Neural progenitor cell (in vitro differentiated cells): ENCODE data around the gene RCSD1. TPM values are rescaled to one million over a fixed set of nuclear protein-coding genes. Genes with fewer than 3 reads are reported as not detected.
A peak's percentile ranks its signal among the peaks of the same experiment; 100 is the strongest.

ENCODE experiments used
- DNase-seq: peaks from one replicate; pipeline ENCODE4 v3.0.0-alpha.2; 2016; ENCODE audit warnings: low spot score
- H2AFZ ChIP-seq: fragments of 200-600 bp; sonication (generic); replicated peaks from 2 replicates; pipeline ENCODE4 v1.6.1; 2016; ENCODE audit warnings: antibody characterized with exemption
- H3F3A ChIP-seq: fragments of 200-600 bp; sonication (generic); 2 replicates; pipeline ENCODE4 v1.6.1; 2016; ENCODE audit warnings: antibody characterized with exemption, low read depth
- H3K27ac ChIP-seq: fragments of 200-600 bp; sonication (generic); 2 replicates; pipeline ENCODE4 v1.5.1; 2016; ENCODE audit warnings: mild to moderate bottlenecking
- H3K27me3 ChIP-seq: fragments of 200-600 bp; sonication (generic); 2 replicates; pipeline ENCODE4 v1.6.1; 2016; ENCODE audit warnings: mild to moderate bottlenecking, moderate library complexity
- H3K36me3 ChIP-seq: fragments of 200-600 bp; sonication (generic); 2 replicates; pipeline ENCODE4 v1.5.1; 2016
- H3K4me1 ChIP-seq: fragments of 200-600 bp; sonication (generic); 2 replicates; pipeline ENCODE4 v1.6.1; 2016; ENCODE audit warnings: mixed run types
- H3K4me2 ChIP-seq: fragments of 200-600 bp; sonication (generic); 2 replicates; pipeline ENCODE4 v1.6.1; 2016
- H3K4me3 ChIP-seq: fragments of 200-600 bp; sonication (generic); 2 replicates; pipeline ENCODE4 v1.5.1; 2016
- H3K79me2 ChIP-seq: fragments of 200-600 bp; sonication (generic); 2 replicates; pipeline ENCODE4 v1.6.1; 2016; ENCODE audit warnings: low read depth
- H3K9ac ChIP-seq: fragments of 200-600 bp; sonication (generic); 2 replicates; pipeline ENCODE4 v1.6.1; 2016
- H3K9me3 ChIP-seq: fragments of 200-600 bp; sonication (generic); 2 replicates; pipeline ENCODE4 v1.5.1; 2016; ENCODE audit warnings: low read depth
- H4K20me1 ChIP-seq: fragments of 200-600 bp; sonication (generic); 2 replicates; pipeline ENCODE4 v1.6.1; 2016; ENCODE audit warnings: low read depth
- H3K27ac Mint-ChIP-seq: 3 replicates; pipeline ENCODE4 v1.8.0; 2021; ENCODE audit warnings: mixed read lengths
- H3K27me3 Mint-ChIP-seq: 2 replicates; pipeline ENCODE4 v1.8.0; 2022; ENCODE audit warnings: low read depth, mild to moderate bottlenecking, inconsistent platforms, moderate library complexity, mixed read lengths; ENCODE audit not compliant: insufficient read depth
- H3K36me3 Mint-ChIP-seq: 3 replicates; pipeline ENCODE4 v1.8.0; 2021; ENCODE audit warnings: mixed read lengths
- H3K4me1 Mint-ChIP-seq: 3 replicates; pipeline ENCODE4 v1.8.0; 2021; ENCODE audit warnings: mixed read lengths
- H3K4me3 Mint-ChIP-seq: 3 replicates; pipeline ENCODE4 v1.8.0; 2021; ENCODE audit warnings: mild to moderate bottlenecking, moderate library complexity, mixed read lengths
- H3K9me3 Mint-ChIP-seq: 3 replicates; pipeline ENCODE4 v1.8.0; 2020; ENCODE audit warnings: mixed read lengths
- CTCF ChIP-seq: fragments of 200-600 bp; sonication (generic); IDR thresholded peaks from 2 replicates; pipeline ENCODE4 v1.5.1; 2017; ENCODE audit warnings: antibody characterized with exemption, mild to moderate bottlenecking
- EZH2 ChIP-seq: fragments of 200-600 bp; sonication (generic); IDR thresholded peaks from 2 replicates; pipeline ENCODE4 v1.6.1; 2017; ENCODE audit warnings: antibody characterized with exemption, mild to moderate bottlenecking, moderate library complexity
- EZH2phosphoT487 ChIP-seq: fragments of 200-600 bp; sonication (generic); IDR thresholded peaks from 2 replicates; pipeline ENCODE4 v1.6.1; 2017; ENCODE audit warnings: antibody characterized with exemption
- total RNA-seq: library from RNA; depleted of rRNA; stranded (reverse); fragments of >200 nt; gene quantifications from 2 replicates; pipeline ENCODE4 v1.2.3, GENCODE V29; 2015; ENCODE audit warnings: low replicate concordance

The RCSD1 gene
- total RNA-seq, 1 donor from 2014 or later: 0.06 TPM

GRCh38 chr1:167678838-167679237 is 48.8 kb downstream of the RCSD1 start:
- Histone ChIP-seq H3K36me3 (no peaks in the 10 kb centered on the region), H3K79me2 (no peaks in the 10 kb centered on the region), H2AFZ (peak overlapping the region; percentile 17), H3K27me3 (no peaks in the 10 kb centered on the region), H4K20me1 (no peaks in the 10 kb centered on the region), H3K27ac (no peak overlapping the region), H3K4me3 (no peak overlapping the region), H3K4me1 (peaks cover 12% of the 10 kb centered on the region), H3K9me3 (no peaks in the 10 kb centered on the region), H3F3A (peaks cover 8% of the 10 kb centered on the region), H3K9ac (no peak overlapping the region), H3K4me2 (no peak overlapping the region)
- Mint-ChIP-seq H3K27ac (no peak overlapping the region), H3K36me3 (no peaks in the 10 kb centered on the region), H3K4me3 (no peak overlapping the region), H3K4me1 (peaks cover 6% of the 10 kb centered on the region), H3K27me3 (peaks cover 5% of the 10 kb centered on the region), H3K9me3 (no peaks in the 10 kb centered on the region)
- no peak for DNase-seq
- TF ChIP-seq EZH2 (no peak), CTCF (no peak), EZH2phosphoT487 (no peak)

GRCh38 chr1:167679714-167680113 is 49.7 kb downstream of the RCSD1 start:
- no peaks in the 10 kb centered on the region for H3K36me3 Mint-ChIP-seq

GRCh38 chr1:167681024-167681423 is 51.0 kb downstream of the RCSD1 start:
- Histone ChIP-seq H3K9me3 (no peaks in the 10 kb centered on the region), H2AFZ (no peak overlapping the region), H3F3A (peaks cover 19% of the 10 kb centered on the region), H3K27ac (no peak overlapping the region), H3K27me3 (no peaks in the 10 kb centered on the region), H4K20me1 (no peaks in the 10 kb centered on the region), H3K4me3 (no peak overlapping the region), H3K79me2 (no peaks in the 10 kb centered on the region), H3K4me1 (peaks cover 18% of the 10 kb centered on the region), H3K4me2 (no peak overlapping the region), H3K9ac (no peak overlapping the region), H3K36me3 (no peaks in the 10 kb centered on the region)
- Mint-ChIP-seq H3K36me3 (no peaks in the 10 kb centered on the region), H3K27me3 (peaks cover 8% of the 10 kb centered on the region), H3K9me3 (no peaks in the 10 kb centered on the region), H3K27ac (no peak overlapping the region), H3K4me3 (no peak overlapping the region), H3K4me1 (peaks cover 12% of the 10 kb centered on the region)
- DNase-seq: no peak
- no peak for TF ChIP-seq EZH2phosphoT487

More at GRCh38 chr1:167679714-167680113, 49.7 kb downstream of the RCSD1 start:
- Histone ChIP-seq H3K27ac (no peak overlapping the region), H3K79me2 (no peaks in the 10 kb centered on the region), H3K9me3 (no peaks in the 10 kb centered on the region), H3K4me2 (no peak overlapping the region), H3K27me3 (no peaks in the 10 kb centered on the region), H3K36me3 (no peaks in the 10 kb centered on the region), H3K4me3 (no peak overlapping the region), H2AFZ (no peak overlapping the region), H4K20me1 (no peaks in the 10 kb centered on the region), H3K9ac (no peak overlapping the region), H3F3A (peaks cover 14% of the 10 kb centered on the region), H3K4me1 (peaks cover 18% of the 10 kb centered on the region)
- no peak for DNase-seq
- Mint-ChIP-seq H3K27me3 (peaks cover 5% of the 10 kb centered on the region), H3K4me1 (peaks cover 12% of the 10 kb centered on the region), H3K27ac (no peak overlapping the region), H3K9me3 (no peaks in the 10 kb centered on the region), H3K4me3 (no peak overlapping the region)
- no peak for TF ChIP-seq EZH2
- TF ChIP-seq EZH2phosphoT487: no peak
- no peak for TF ChIP-seq CTCF

DNA sequence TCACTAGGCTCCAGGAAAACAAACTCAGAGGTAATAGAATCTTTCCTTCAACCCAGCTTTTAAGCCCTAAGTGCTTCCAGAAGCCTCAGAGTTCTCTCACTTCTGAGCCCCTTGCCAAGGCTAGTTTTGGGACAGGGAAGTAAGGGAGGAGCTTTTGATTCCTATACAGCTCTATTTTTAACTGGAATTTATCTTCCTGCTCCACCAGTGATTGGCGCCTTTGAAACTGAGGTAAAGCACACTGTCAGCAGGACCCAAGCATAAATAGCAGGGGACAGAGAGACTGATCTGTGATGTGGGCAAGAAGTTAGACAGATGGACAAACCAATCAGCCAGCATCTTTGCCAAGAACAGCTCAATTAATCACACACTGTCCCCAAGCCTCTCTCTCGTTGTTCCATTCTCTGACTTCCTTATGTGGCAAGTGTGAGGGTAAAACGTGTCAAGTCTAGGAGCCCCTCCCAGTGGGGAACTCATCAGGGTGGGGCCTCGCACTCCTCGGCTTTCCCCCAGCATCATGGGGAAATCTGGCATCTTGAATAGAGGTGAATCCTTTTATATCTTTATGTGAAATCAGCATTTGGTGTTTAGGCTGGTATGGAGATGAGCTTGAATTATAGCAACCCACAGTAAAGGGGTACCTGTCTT is 51.5 kb downstream of the RCSD1 start:
- no peak overlapping the region for H3K4me3 Mint-ChIP-seq
- H3K9me3 Mint-ChIP-seq: no peaks in the 10 kb centered on the region
- peaks cover 8% of the 10 kb centered on the region for H3K27me3 Mint-ChIP-seq
- no peak for TF ChIP-seq EZH2
- no peaks in the 10 kb centered on the region for H4K20me1 ChIP-seq
- H2AFZ ChIP-seq: no peak overlapping the region
- no peaks in the 10 kb centered on the region for H3K79me2 ChIP-seq
- DNase-seq: no peak
- H3K9me3 ChIP-seq: no peaks in the 10 kb centered on the region
- no peaks in the 10 kb centered on the region for H3K36me3 ChIP-seq
- H3K4me1 ChIP-seq: peaks cover 18% of the 10 kb centered on the region
- no peak overlapping the region for H3K4me3 ChIP-seq
- H3F3A ChIP-seq: peaks cover 19% of the 10 kb centered on the region
- no peak overlapping the region for H3K27ac Mint-ChIP-seq
- H3K27me3 ChIP-seq: no peaks in the 10 kb centered on the region
- no peak overlapping the region for H3K9ac ChIP-seq
- peaks cover 12% of the 10 kb centered on the region for H3K4me1 Mint-ChIP-seq
- H3K4me2 ChIP-seq: no peak overlapping the region
- no peaks in the 10 kb centered on the region for H3K36me3 Mint-ChIP-seq
- no peak overlapping the region for H3K27ac ChIP-seq
